IMR-90 (cell line): Measurements from ENCODE around the gene FN1. TPM values are rescaled to one million over a fixed set of nuclear protein-coding genes. Genes with fewer than 3 reads are reported as not detected.
A peak's percentile ranks its signal among the peaks of the same experiment; 100 is the strongest.

Experiments
- ATAC-seq: fragments of 200-7000 bp; cut with Tn5 transposase; 2 replicates; pipeline ENCODE4 v1.9.1; 2020; ENCODE audit warnings: low read depth, mild to moderate bottlenecking, moderate library complexity
- BruUV-seq: library from RNA; stranded (reverse); fragments of 400-500 nt; replicated peaks from 2 replicates; lab custom pipeline; 2021; lab: Mats Ljungman, UMichigan
- CTCF ChIA-PET: fragments of 300-600 bp; formaldehyde crosslinking; extraction: SDS; loops from one replicate; lab custom pipeline; 2021; ENCODE audit warnings: antibody characterized with exemption; lab: Yijun Ruan, JAX
- POLR2A ChIA-PET: fragments of 300-600 bp; sonication (Branson Sonifier 250); formaldehyde crosslinking; loops from one replicate; lab custom pipeline; 2022; ENCODE audit warnings: antibody characterized with exemption; ENCODE audit not compliant: unreplicated experiment; lab: Charles Lee
- DNase-seq: peaks from one replicate; pipeline ENCODE4 v3.0.0; 2013
- H2AFZ ChIP-seq: replicated peaks from 2 replicates; pipeline ENCODE3; 2013; ENCODE audit warnings: low read length, mild to moderate bottlenecking; ENCODE audit not compliant: poor library complexity
- H2AK5ac ChIP-seq: 2 replicates; pipeline ENCODE4 v1.6.1; 2013; ENCODE audit warnings: low read depth, low read length, inconsistent platforms
- H2AK9ac ChIP-seq: replicated peaks from 2 replicates; pipeline ENCODE3; 2013; ENCODE audit warnings: mild to moderate bottlenecking, low read depth, low read length, moderate library complexity; ENCODE audit not compliant: poor library complexity
- H2BK120ac ChIP-seq: 2 replicates; pipeline ENCODE4 v1.6.1; 2013; ENCODE audit warnings: low read depth, low read length, inconsistent platforms
- H2BK15ac ChIP-seq: 3 replicates; pipeline ENCODE4 v1.6.1; 2013; ENCODE audit warnings: low read depth, low read length, inconsistent platforms
- H2BK20ac ChIP-seq: 2 replicates; pipeline ENCODE4 v1.6.1; 2013; ENCODE audit warnings: low read depth, mild to moderate bottlenecking, inconsistent platforms, low read length, moderate library complexity
- H2BK5ac ChIP-seq: 2 replicates; pipeline ENCODE4 v1.6.1; 2013; ENCODE audit warnings: mild to moderate bottlenecking, low read depth, low read length, inconsistent platforms; ENCODE audit not compliant: poor library complexity, severe bottlenecking
- H3K14ac ChIP-seq: replicated peaks from 2 replicates; pipeline ENCODE4 v1.6.1; 2013; ENCODE audit warnings: low read depth, low read length, inconsistent platforms
- H3K18ac ChIP-seq: 2 replicates; pipeline ENCODE4 v1.6.1; 2013; ENCODE audit warnings: low read depth, low read length, control low read depth
- H3K23ac ChIP-seq: 2 replicates; pipeline ENCODE4 v1.6.1; 2013; ENCODE audit warnings: low read depth, low read length, inconsistent platforms
- H3K27ac ChIP-seq: 2 replicates; pipeline ENCODE4 v1.5.1; 2013; ENCODE audit warnings: mild to moderate bottlenecking, control low read depth, low read length; ENCODE audit not compliant: insufficient read depth
- H3K27me3 ChIP-seq: 2 replicates; pipeline ENCODE4 v1.6.1; 2013; ENCODE audit warnings: low read length; ENCODE audit not compliant: control insufficient read depth, insufficient read depth
- H3K36me3 ChIP-seq: 2 replicates; pipeline ENCODE4 v1.6.1; 2013; ENCODE audit warnings: low read length, mixed read lengths; ENCODE audit not compliant: control insufficient read depth, insufficient read depth
- H3K4ac ChIP-seq: 2 replicates; pipeline ENCODE4 v1.6.1; 2013; ENCODE audit warnings: low read depth, low read length, inconsistent platforms
- H3K4me1 ChIP-seq: 2 replicates; pipeline ENCODE4 v1.6.1; 2013; ENCODE audit warnings: low read length, mixed read lengths; ENCODE audit not compliant: control insufficient read depth, insufficient read depth
- H3K4me2 ChIP-seq: 2 replicates; pipeline ENCODE4 v1.6.1; 2013; ENCODE audit warnings: low read depth, mild to moderate bottlenecking, control low read depth, low read length, moderate library complexity
- H3K4me3 ChIP-seq: 2 replicates; pipeline ENCODE4 v1.5.1; 2013; ENCODE audit warnings: low read depth, mild to moderate bottlenecking, control low read depth, low read length, moderate library complexity; ENCODE audit not compliant: insufficient read depth
- H3K56ac ChIP-seq: 2 replicates; pipeline ENCODE4 v1.6.1; 2013; ENCODE audit warnings: low read length, inconsistent platforms; ENCODE audit not compliant: insufficient read depth; ENCODE audit errors: extremely low read depth
- H3K79me1 ChIP-seq, 2 experiments: 2 replicates each; pipeline ENCODE4 v1.6.1; 2013; ENCODE audit warnings: low read length in 2 of 2, inconsistent platforms in 1 of 2, low read depth in 1 of 2
- H3K9ac ChIP-seq: 2 replicates; pipeline ENCODE4 v1.6.1; 2013; ENCODE audit warnings: low read depth, low read length, control low read depth
- H3K9me1 ChIP-seq: 2 replicates; pipeline ENCODE4 v1.6.1; 2013; ENCODE audit warnings: low read length, inconsistent platforms; ENCODE audit not compliant: insufficient read depth
- H3K9me3 ChIP-seq: 2 replicates; pipeline ENCODE4 v1.6.1; 2013; ENCODE audit warnings: low read length; ENCODE audit not compliant: control insufficient read depth, insufficient read depth
- H4K20me1 ChIP-seq: 2 replicates; pipeline ENCODE4 v1.6.1; 2013; ENCODE audit warnings: low read length, inconsistent platforms; ENCODE audit not compliant: insufficient read depth
- H4K5ac ChIP-seq: 2 replicates; pipeline ENCODE4 v1.6.1; 2013; ENCODE audit warnings: mild to moderate bottlenecking, low read depth, low read length, control low read depth
- H4K8ac ChIP-seq, 2 experiments: 2 replicates each; pipeline ENCODE4 v1.6.1; 2013; ENCODE audit warnings: low read depth in 2 of 2, low read length in 2 of 2, control low read depth in 1 of 2, inconsistent platforms in 1 of 2
- H4K91ac ChIP-seq: 2 replicates; pipeline ENCODE4 v1.6.1; 2013; ENCODE audit warnings: low read depth, low read length, inconsistent platforms; ENCODE audit not compliant: insufficient read depth
- BHLHE40 ChIP-seq: fragments of 150-350 bp; IDR thresholded peaks from 2 replicates; pipeline ENCODE4 v1.6.1; 2016; ENCODE audit warnings: mild to moderate bottlenecking, low read depth, low read length
- CEBPB ChIP-seq: IDR thresholded peaks from 2 replicates; pipeline ENCODE4 v1.6.1; 2012; ENCODE audit warnings: low read depth, low read length, improper control_type of control experiment
- ELK1 ChIP-seq: fragments of 150-350 bp; IDR thresholded peaks from 2 replicates; pipeline ENCODE4 v1.6.1; 2016; ENCODE audit warnings: low read depth, mild to moderate bottlenecking, low read length, moderate library complexity, borderline replicate concordance
- FOS ChIP-seq: fragments of 150-350 bp; IDR thresholded peaks from 2 replicates; pipeline ENCODE4 v1.6.1; 2016; ENCODE audit warnings: low read depth, low read length
- MAFK ChIP-seq: IDR thresholded peaks from 2 replicates; pipeline ENCODE4 v1.6.1; 2012; ENCODE audit warnings: low read depth, low read length, improper control_type of control experiment
- MAZ ChIP-seq: IDR thresholded peaks from 2 replicates; pipeline ENCODE4 v1.6.1; 2012; ENCODE audit warnings: low read depth, mild to moderate bottlenecking, low read length, improper control_type of control experiment, moderate library complexity, borderline replicate concordance
- MXI1 ChIP-seq: IDR thresholded peaks from 2 replicates; pipeline ENCODE4 v1.6.1; 2012; ENCODE audit warnings: low read depth, mild to moderate bottlenecking, low read length, moderate library complexity, borderline replicate concordance
- NFE2L2 ChIP-seq: fragments of 150-350 bp; IDR thresholded peaks from 2 replicates; pipeline ENCODE4 v1.6.1; 2016; ENCODE audit warnings: low read depth, mild to moderate bottlenecking, low read length
- POLR2A ChIP-seq: IDR thresholded peaks from 2 replicates; pipeline ENCODE4 v1.6.1; 2012; ENCODE audit warnings: mild to moderate bottlenecking, low read depth, low read length
- RAD21 ChIP-seq: IDR thresholded peaks from 2 replicates; pipeline ENCODE4 v1.6.1; 2012; ENCODE audit warnings: low read length, improper control_type of control experiment
- RFX5 ChIP-seq: IDR thresholded peaks from 2 replicates; pipeline ENCODE4 v1.8.0; 2012; ENCODE audit warnings: low read depth, mild to moderate bottlenecking, low read length, moderate library complexity
- WGBS, 2 experiments: methylation state at CpG; one replicate each; pipeline versions ENCODE4 v1.1.5 to v1.1.7; 2013; ENCODE audit warnings: missing lambda C conversion rate in 2 of 2; ENCODE audit not compliant: insufficient read length in 1 of 2; ENCODE audit errors: extremely low coverage in 2 of 2; 5-methylcytosine and 5-hydroxymethylcytosine counted together
- dilution Hi-C: fragments of 300-500 bp; cut with HindIII; formaldehyde crosslinking; loops from one replicate; pipeline ENCODE4 v1.14.3; 2018; ENCODE audit warnings: low sequenced_read_pairs; ENCODE audit not compliant: unreplicated experiment
- in situ Hi-C: fragments of 300-500 bp; cut with MboI; formaldehyde crosslinking; loops from 3 replicates; pipeline ENCODE4 v1.14.3; 2019; ENCODE audit warnings: low sequenced_read_pairs, inconsistent platforms, mixed read lengths
- intact Hi-C: fragments of 100-400 bp; cut with micrococcal nuclease; formaldehyde crosslinking; loops from 2 replicates; pipeline ENCODE4 v1.10.0; 2022
- polyA plus RNA-seq, 3 experiments: library from polyadenylated mRNA; depleted of rRNA; stranded (reverse); fragments of >200 nt; gene quantifications; 2 replicates each; pipeline ENCODE4 v1.2.3, GENCODE V29; 2012; ENCODE audit warnings: low replicate concordance in 1 of 3
- total RNA-seq: library from RNA; depleted of rRNA; stranded (reverse); fragments of >200 nt; gene quantifications from 2 replicates; pipeline ENCODE4 v1.2.3, GENCODE V29; 2012
- TF ChIP-seq, protein P1 (sequence below): conservative IDR thresholded peaks from 2 replicates; pipeline ENCODE4 v1.5.1; 2012; ENCODE audit warnings: mild to moderate bottlenecking, low read depth, low read length, improper control_type of control experiment
- TF ChIP-seq, protein P2 (sequence below): fragments of 150-350 bp; IDR thresholded peaks from 2 replicates; pipeline ENCODE4 v1.6.1; 2017; ENCODE audit warnings: mild to moderate bottlenecking, antibody characterized with exemption, low read length, low read depth

The FN1 gene
- total and polyA plus RNA-seq, 2 of the 4 experiments (the other 2 are of a cell fraction) = 8,243 to 13,004 TPM

GRCh38 chr2:215413484-215413777, 22.4 kb downstream of the FN1 start:
- Histone ChIP-seq H3K56ac (no peak overlapping the region), H3K79me1 (peaks cover 23 to 46% of the 10 kb centered on the region in 2 experiments), H3K9me1 (peaks cover 15% of the 10 kb centered on the region), H3K18ac (no peak overlapping the region), H3K14ac (peak overlapping the region; percentile 76; the same call in 1 of the 2 replicates), H3K27me3 (no peaks in the 10 kb centered on the region), H3K9ac (no peak overlapping the region), H2BK20ac (peak overlapping the region; percentile 41; the same call in 1 of the 2 replicates), H2AK9ac (no peak overlapping the region), H3K4me3 (no peak overlapping the region), H3K4ac (no peak overlapping the region), H2BK120ac (peak overlapping the region; percentile 28; the same call in 1 of the 2 replicates), H4K20me1 (peaks cover 14% of the 10 kb centered on the region; the same call in 1 of the 2 replicates), H3K9me3 (no peaks in the 10 kb centered on the region), H3K27ac (no peak overlapping the region), H2BK5ac (peak overlapping the region; percentile 48), H4K91ac (no peak overlapping the region), H2BK15ac (peak overlapping the region; percentile 67; the same call in 1 of the 3 replicates), H3K4me2 (no peak overlapping the region), H4K5ac (peak overlapping the region; percentile 39; the same call in 1 of the 2 replicates), H4K8ac (0 out of 4 replicates have a peak overlapping the region, but pooled peaks have one; percentile 9 to 10), H2AFZ (no peak overlapping the region), H3K36me3 (peaks cover 62% of the 10 kb centered on the region), H2AK5ac (0 out of 2 replicates have a peak overlapping the region, but pooled peaks have one; percentile 53), H3K4me1 (peaks cover 18% of the 10 kb centered on the region), H3K23ac (peak overlapping the region; percentile 79; the same call in 1 of the 2 replicates)
- intact Hi-C loops (no loop called here), in situ Hi-C loops (no loop called here), dilution Hi-C loops (no loop called here)
- BruUV-seq = TSS peak; percentile 22
- 100% methylated on average over 1 of the region's 1 CpG; no CpG with 5 or more reads in 1 of the 2 experiments for WGBS, 2 experiments
- no peak for DNase-seq
- no peak for TF ChIP-seq MXI1
- no peak for TF ChIP-seq NFE2L2
- no peak for TF ChIP-seq ELK1
- TF ChIP-seq FOS = no peak
- no peak for TF ChIP-seq RFX5
- TF ChIP-seq MAFK = no peak
- TF ChIP-seq BHLHE40 = no peak
- TF ChIP-seq, protein P1, sequence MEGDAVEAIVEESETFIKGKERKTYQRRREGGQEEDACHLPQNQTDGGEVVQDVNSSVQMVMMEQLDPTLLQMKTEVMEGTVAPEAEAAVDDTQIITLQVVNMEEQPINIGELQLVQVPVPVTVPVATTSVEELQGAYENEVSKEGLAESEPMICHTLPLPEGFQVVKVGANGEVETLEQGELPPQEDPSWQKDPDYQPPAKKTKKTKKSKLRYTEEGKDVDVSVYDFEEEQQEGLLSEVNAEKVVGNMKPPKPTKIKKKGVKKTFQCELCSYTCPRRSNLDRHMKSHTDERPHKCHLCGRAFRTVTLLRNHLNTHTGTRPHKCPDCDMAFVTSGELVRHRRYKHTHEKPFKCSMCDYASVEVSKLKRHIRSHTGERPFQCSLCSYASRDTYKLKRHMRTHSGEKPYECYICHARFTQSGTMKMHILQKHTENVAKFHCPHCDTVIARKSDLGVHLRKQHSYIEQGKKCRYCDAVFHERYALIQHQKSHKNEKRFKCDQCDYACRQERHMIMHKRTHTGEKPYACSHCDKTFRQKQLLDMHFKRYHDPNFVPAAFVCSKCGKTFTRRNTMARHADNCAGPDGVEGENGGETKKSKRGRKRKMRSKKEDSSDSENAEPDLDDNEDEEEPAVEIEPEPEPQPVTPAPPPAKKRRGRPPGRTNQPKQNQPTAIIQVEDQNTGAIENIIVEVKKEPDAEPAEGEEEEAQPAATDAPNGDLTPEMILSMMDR = no peak
- no peak for TF ChIP-seq POLR2A
- TF ChIP-seq RAD21 = no peak
- TF ChIP-seq, protein P2, sequence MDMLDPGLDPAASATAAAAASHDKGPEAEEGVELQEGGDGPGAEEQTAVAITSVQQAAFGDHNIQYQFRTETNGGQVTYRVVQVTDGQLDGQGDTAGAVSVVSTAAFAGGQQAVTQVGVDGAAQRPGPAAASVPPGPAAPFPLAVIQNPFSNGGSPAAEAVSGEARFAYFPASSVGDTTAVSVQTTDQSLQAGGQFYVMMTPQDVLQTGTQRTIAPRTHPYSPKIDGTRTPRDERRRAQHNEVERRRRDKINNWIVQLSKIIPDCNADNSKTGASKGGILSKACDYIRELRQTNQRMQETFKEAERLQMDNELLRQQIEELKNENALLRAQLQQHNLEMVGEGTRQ = no peak
- TF ChIP-seq MAZ = no peak
- TF ChIP-seq CEBPB = no peak
- ChIA-PET POLR2A (no interaction called here), CTCF (no interaction called here)
- ATAC-seq = no peak
